Epithelial cell of esophagus (primary cell): ENCODE data around the gene ABCA12.

Source experiments
- DNase-seq: peaks from one replicate; pipeline ENCODE4 v3.0.0; 2010; ENCODE audit warnings: low read depth
- H3K4me3 ChIP-seq: 2 replicates; pipeline ENCODE4 v1.5.1; 2011; ENCODE audit warnings: mild to moderate bottlenecking, low read length, control low read depth
- TF ChIP-seq, protein P1 (sequence below): IDR thresholded peaks from 2 replicates; pipeline ENCODE4 v1.5.1; 2011; ENCODE audit warnings: low read depth, mild to moderate bottlenecking, low read length, control low read depth, inconsistent platforms; ENCODE audit not compliant: insufficient read depth; ENCODE audit errors: missing control alignments

Gene ABCA12

DNA sequence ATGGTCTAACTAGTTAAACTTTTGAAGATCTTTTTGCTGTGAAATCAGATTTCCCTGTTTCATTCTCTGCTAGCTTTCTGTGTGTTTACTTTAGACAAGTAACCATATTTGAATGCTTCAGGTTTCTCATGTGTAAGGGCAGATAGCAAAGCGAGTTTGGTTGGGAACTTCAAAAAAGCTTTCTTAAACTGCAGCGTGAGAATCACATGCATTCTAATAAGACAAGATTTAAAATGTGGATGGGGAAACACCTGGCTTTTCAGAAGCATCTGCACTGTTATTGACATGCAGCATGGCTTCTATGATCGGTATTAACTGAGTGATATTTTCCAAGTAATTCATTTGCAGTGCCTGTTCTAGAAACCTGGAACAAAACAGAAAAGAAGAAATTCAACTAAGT is 119.3 kb downstream of the ABCA12 start:
- TF ChIP-seq, protein P1, sequence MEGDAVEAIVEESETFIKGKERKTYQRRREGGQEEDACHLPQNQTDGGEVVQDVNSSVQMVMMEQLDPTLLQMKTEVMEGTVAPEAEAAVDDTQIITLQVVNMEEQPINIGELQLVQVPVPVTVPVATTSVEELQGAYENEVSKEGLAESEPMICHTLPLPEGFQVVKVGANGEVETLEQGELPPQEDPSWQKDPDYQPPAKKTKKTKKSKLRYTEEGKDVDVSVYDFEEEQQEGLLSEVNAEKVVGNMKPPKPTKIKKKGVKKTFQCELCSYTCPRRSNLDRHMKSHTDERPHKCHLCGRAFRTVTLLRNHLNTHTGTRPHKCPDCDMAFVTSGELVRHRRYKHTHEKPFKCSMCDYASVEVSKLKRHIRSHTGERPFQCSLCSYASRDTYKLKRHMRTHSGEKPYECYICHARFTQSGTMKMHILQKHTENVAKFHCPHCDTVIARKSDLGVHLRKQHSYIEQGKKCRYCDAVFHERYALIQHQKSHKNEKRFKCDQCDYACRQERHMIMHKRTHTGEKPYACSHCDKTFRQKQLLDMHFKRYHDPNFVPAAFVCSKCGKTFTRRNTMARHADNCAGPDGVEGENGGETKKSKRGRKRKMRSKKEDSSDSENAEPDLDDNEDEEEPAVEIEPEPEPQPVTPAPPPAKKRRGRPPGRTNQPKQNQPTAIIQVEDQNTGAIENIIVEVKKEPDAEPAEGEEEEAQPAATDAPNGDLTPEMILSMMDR = no peak
- DNase-seq = no peak
- no peak overlapping the region for H3K4me3 ChIP-seq

DNA sequence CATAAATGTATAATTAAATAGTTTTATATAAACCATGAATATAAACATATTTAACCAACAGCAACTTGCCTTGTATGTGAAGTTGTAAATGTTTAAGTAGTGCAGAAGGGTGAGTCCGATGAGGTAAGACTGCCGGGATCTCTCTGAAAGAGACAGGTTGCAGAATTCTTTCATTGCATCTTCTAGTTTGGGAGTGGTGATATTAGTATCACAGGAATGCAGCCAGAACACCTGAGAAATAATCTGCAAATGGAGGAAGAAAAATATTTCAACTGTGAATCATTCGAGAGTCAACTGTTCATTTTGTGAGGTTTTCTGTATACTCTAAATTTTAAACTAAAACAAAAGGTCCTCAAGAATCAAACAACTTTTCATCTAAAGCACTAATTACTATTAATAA is 123.0 kb downstream of the ABCA12 start:
- H3K4me3 ChIP-seq = no peak overlapping the region
- TF ChIP-seq, protein P1 = no peak
- DNase-seq = peak; percentile 27

DNA sequence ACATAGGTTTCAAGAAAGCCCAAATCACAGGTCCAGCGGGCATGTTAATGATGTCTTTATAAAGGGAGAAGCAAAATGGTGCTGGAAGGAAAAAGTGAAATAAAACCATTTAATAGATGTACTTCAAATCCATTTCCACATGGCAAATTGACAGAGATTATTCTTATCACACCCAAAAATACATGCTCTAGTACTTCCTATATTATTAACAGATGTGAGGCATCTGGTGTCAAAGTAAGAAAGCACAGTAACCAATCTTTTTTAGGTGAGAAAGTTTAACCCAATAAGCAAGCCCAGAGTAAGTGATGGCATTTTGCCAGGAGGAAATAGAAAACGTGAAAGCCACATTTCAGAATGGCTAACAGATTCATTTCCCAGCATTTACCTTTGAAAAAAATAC is 128.0 kb downstream of the ABCA12 start:
- H3K4me3 ChIP-seq = no peak overlapping the region
- TF ChIP-seq, protein P1 = no peak
- no peak for DNase-seq

DNA sequence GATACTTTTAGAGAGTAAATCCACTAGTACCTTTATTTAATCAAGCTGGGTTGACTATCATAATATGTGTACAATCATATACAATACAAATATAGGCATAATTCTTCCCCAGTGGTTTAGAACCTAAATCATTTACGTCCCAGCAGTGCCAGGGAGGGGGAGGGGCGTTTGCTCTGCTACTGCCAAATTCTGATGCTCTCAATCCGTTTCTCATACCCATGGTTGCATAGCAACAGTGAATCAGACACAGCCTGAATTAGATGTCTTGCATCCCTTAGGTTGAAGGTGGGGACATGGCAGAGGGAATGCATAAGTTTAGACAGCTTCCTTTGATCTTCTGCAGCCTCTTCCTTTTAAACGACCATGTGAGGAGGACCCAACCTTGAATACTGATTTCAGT is 135.4 kb downstream of the ABCA12 start:
- peak; percentile 9 for DNase-seq
- TF ChIP-seq, protein P1 = no peak
- H3K4me3 ChIP-seq = no peak overlapping the region

DNA sequence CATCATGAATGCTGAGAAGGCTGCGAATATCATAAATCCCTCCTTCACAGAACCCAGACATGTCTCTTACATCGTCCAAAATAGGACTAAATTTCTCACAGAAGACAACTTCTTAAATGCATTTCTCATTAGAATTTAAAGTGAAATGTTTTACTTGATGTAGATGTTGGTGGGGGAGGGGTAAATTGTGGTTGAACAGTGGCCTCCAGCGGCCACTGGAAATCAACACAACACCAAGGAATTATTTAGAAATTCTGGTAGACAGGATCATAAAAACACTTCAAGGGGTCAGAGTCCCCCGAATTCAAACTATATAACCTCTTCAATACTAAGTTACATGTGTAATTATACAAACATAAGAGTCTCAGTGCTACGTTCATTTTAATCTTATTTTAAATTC is 135.9 kb downstream of the ABCA12 start:
- TF ChIP-seq, protein P1 = peak; percentile 62
- no peak overlapping the region for H3K4me3 ChIP-seq
- DNase-seq = peak; percentile 59

DNA sequence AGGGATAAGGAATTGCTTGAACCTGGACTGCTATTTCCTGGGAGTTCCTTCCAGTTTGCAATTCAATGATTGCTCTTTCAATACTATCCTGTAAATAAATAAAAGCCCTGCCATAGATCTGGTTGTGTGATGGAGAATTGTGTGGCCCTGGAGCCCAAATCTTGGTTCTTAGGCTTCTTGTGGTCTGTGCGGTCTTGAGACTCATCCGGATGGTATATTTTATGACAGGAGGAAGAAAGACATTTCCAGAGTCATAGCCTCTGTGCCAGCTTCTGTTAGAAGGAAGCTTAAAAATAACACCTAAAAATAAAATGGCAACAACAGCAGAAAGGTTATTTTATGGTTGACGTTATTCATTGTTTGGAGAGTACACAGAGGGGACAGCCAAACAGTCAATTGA is 137.7 kb downstream of the ABCA12 start:
- no peak overlapping the region for H3K4me3 ChIP-seq
- TF ChIP-seq, protein P1 = no peak
- DNase-seq = no peak

DNA sequence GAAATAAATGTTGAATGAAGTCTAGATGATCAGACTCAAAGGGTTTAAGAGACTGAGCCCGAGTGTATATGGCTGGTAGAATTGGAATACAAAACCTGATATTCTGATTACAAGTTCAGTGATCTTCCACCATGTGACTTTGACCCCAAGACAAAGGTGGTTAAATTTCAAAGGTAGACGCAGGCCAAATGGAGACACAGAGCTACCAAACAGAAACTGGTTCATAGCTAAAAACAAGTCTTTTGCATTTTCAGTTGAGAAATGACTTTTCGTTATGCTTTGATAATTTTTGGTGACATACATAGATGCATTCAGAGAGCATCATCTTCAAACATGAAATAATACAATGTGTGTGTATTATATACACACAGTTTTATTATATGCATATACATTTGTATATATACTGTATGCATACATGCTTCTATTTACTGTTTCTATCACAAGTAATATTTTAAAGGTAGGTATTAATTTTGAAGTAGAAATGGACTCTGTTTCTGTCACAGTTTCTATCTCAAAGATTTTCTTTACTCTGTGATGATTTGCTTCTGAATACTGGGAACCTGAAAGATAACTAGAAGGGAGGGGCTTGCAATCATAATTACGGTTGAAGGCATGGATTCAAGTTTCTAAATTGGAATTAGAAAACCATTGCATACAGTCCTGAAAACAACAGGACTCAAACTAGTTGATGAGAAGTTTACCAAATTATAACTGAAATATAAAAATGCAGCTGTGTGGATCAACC is 142.3 kb downstream of the ABCA12 start:
- H3K4me3 ChIP-seq = no peak overlapping the region
- TF ChIP-seq, protein P1 = no peak
- no peak for DNase-seq
